LoVo (cell line): ENCODE measurements around the gene EGLN3.

ENCODE experiments used
- DNase-seq: peaks from one replicate; pipeline ENCODE4 v3.0.0-alpha.2; 2016; ENCODE audit warnings: low spot score

EGLN3 gene

GRCh38 chr14:33962016-33962415 lies 11.1 kb upstream of the EGLN3 start:
- DNase-seq = no peak

DNA sequence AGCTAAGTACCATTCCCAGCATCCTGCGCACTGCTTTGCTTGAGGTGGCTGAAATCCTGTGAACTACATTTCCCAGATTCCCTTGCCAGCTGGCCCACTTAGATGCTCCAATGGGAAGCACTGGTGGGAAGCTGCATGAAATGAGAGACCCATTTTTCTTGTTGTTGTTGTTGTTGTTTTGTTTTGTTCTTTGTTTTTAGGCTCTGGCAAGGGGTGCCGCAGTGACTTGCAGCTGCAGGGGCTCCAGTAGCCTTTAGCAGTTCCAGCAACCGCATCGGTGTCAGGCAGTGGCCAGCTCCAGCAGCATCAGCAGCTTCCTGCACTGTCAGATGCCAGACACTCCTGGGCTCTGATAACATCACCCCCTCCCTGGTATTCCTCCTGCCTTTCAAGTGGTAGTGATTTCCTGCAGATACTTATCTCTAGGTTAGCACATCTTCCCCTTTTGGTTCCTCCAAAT lies 8.8 kb upstream of the EGLN3 start:
- no peak for DNase-seq

GRCh38 chr14:33958605-33959226 lies 7.8 kb upstream of the EGLN3 start:
- no peak for DNase-seq

- DNase-seq = no peak
Observed at GRCh38 chr14:33957993-33958392, 7.1 kb upstream of the EGLN3 start.

DNA sequence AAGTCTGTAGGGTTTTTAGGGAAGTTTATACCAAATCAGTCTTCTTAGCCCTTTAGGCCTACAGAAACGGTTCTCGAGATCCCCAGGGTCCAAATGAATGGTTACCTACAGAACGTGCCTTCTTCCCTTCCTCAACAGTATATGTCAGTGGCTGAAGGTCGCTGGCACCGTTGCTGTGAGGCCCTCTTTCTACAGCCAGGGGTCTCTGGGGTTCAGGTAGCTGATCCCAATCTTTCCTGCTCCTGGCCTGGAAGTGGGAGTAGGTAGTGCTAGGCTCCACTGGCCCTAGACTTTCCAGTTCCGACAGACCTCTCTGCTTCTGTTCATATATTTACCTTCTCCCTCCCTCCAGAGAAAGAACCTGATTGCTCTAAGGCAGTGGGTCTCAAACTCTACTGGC lies 6.4 kb upstream of the EGLN3 start:
- DNase-seq = no peak

DNA sequence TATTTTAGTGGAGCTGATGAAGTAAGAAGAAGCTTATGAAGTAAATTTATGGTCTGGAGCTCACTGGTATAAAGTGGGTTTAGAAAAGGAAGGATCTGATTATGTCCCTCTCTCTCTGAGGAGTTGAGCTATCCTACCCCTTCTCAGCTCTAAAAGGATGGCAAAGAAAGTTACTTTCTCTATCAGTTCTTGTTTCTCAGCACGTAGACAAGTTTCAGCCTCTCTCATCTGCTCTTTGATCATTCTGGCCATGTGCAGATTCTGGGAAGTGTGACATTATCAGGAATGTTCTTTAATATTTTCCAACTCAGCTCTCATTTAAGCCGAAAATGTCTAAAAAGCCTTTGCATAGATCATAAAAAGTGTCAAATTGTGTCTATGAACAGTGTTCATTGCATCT lies 5.8 kb upstream of the EGLN3 start:
- no peak for DNase-seq

DNA sequence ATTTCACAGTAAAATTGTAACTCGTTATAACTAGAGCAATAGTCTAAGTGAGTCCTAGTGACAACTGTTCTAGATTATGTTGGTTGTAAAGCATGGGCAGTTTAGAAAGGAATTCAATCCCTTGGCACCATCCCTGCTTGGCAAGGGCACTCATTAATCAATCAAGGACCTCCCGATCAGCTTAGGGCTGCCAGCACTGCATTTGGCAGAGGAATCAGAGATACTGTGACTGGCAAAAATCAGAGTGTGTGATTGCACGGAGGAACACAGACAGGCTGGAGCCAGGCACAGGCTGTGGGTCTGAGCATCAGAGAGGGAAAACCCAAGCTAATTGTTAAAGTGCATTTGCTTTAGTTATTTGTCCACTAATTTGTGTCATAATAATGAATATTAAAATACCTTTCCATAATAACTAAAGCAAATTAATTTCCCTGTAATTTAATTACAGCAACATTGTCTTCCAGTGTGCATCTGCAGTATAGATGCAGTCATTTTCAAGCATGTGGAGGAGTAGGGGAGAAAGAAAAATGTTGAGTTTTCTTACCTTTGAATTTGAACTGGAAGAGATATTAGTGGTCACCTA lies 3.2 kb upstream of the EGLN3 start:
- no peak for DNase-seq

GRCh38 chr14:33952541-33952940 lies 1.7 kb upstream of the EGLN3 start:
- no peak for DNase-seq

DNA sequence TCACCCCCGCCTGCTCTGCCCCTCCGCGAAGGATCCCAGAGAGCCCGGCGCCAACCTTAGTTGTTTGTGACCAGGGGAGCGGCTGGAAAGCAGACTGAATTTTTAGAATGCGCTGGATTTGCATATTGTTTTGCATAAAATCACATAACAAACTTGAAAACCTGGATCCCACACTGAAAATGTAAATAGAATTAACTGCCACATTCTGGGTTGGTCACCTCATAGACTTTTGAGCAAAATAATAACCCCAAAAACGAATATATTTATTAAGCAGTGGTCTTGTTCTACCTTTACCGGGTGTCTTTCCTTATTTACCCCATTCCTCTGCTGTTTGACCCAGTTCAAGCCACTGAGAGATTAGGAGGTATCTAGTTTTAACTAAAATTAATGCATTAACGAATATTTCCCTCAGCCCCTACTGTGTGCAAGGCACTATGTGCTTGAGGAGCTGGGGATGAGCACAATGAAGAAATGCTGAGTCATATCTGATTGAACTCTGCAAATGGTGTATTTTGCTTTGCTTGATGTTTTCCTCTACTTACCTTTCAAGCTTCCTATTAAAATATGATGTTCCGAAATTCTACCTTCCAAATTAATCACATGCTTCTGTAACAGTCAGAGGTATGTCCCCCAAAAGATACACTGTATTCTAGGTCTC lies 438 bp upstream of the EGLN3 start:
- DNase-seq = no peak

GRCh38 chr14:33949411-33949893 lies 1.4 kb downstream of the EGLN3 start:
- DNase-seq = no peak

DNA sequence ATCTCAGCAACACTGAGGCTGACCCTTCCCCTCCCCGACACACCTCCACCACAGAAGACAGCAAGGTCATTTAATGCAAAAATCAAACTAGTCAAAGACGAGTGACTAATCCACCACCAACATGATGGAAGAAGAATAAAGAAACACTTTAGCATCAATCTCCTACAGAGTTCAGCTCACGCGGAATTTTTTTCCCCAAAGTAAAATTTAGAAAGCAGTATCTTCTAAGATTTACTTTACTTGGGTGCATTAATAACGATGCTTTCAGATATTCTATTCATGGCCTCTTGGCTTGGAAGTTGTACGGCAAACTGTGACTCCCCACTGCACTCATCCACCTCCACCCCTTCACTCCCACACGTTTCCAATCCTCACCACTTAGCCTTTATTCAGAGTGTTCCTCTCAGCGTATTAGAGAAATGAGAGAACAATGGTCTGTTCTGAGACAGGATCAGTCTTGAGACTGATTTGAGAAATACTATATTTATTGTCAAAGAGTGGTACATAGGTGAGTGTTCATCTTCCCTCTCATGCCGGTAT lies 1.9 kb downstream of the EGLN3 start:
- DNase-seq = no peak

- DNase-seq = no peak
Observed at GRCh38 chr14:33948145-33948868, 2.6 kb downstream of the EGLN3 start.

- no peak for DNase-seq
Observed at GRCh38 chr14:33946679-33947476, 4.0 kb downstream of the EGLN3 start.

- no peak for DNase-seq
Observed at GRCh38 chr14:33945210-33946088, 5.4 kb downstream of the EGLN3 start.

- peak; percentile 34 for DNase-seq
Observed at GRCh38 chr14:33943096-33943883, 7.6 kb downstream of the EGLN3 start.

DNA sequence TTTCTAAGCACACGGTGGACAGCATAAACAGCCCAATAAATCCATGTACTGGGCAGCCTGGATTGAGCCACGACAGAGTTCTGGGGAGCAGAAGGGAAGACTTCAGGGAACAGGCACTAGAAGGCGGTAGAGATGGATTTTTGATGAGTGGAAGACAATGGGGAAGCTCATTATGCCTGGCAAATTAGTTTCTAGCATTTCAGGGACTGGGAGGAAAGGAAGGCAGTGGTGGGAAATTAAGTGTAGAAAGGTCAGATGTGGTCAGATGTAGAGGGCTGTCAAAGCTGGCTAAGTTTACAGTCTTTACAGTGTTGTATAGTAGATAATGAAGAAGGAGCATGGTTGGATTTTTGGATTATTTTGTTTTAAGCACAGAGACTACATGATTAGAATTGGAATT lies 9.2 kb downstream of the EGLN3 start:
- DNase-seq = no peak

DNA sequence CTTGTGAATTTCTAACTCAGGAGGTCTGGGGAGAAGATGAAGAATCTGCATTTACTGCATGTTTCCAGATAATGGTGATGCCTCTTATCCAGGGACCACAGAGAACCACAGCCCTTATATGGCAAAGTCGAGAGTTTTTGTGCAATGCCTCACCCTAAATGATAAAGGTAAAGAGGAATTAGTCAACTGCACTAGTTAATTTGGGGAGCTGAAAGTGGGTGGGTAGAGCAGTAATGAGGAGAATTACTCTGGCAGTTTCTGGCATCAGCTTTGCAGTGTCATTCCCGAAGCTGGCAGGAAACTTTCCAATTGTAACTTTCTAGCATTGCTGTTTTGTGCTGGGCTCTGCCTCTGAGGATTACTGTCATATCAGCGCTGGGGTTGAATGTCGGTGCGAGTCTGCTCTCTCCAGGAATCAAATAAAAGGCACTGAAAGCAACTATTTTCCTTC lies 10.3 kb downstream of the EGLN3 start:
- DNase-seq = no peak

- peak; percentile 63 for DNase-seq
Observed at GRCh38 chr14:33938131-33938949, 12.5 kb downstream of the EGLN3 start.

DNA sequence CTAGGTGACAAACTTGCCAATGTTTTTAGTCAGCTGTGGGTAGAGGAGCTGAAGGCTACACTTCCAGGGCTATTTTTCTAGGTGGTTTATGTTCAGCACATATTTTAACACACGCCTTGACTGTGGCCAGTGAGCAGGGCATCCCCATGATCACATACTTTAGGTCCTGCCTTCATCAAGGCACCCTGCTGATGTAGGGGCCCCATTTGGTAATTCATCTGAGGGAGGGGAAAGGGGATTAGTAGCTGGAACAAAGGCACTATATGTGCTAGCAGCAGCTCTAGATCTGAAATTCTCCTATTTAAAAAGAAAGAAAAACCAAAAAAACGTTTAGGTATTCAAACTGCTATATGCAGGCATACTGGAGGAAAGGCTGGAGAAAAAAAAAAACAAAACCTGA lies 14.5 kb downstream of the EGLN3 start:
- DNase-seq = no peak
